CD4-positive, alpha-beta T cell treated with Interleukin-4 for 4 hours (primary cell): ENCODE measurements around the gene C19orf73.
"Not testable (repeated sequence)": the region's sequence is repeated elsewhere in the genome, so short reads cannot be mapped to it uniquely, and the experiment has no call there.

Experiments used
- DNase-seq: peaks from one replicate; pipeline ENCODE4 v3.0.0-alpha.2; 2020

C19orf73 gene

DNA sequence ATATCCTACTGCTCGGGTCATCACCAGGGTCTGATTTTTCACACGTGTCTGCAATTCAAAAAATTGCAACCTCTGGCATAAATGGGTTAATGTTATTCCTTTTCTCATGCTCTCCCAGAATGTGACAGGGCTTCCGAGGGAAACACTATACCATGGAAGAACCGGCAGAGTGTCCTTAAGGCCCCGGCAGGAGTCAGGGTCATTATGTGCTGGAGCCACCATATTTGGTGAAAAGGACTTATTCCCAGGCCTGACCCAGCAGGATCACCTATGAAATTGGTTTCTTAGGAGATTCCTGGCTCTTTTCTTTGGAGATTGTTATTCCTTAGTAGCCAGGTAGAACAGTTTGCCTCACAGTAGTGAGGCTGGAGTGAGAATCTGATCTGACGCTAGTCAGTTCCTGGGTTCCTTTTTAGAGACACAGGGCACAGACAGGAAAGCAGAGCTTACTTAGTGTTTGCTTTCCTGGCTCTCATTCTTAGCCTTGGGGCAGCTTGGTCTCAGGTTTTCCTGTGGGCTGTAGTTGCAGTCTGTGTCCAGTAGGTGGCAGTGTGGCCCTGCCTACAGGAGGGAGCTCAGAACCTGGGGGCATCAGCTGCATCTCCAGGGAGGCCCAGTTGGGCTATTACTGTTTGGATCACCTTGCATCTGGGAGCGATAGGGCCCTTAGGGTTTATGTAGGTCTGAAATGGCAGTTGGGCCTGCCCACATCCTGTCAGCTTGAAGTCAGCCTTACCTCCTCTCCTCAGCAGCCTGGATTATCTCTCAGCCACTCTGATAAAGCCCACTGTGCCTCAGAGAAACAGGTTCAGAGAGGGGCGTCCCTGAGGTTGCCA, 21.3 kb downstream of the C19orf73 start:
- DNase-seq = peak; percentile 74

DNA sequence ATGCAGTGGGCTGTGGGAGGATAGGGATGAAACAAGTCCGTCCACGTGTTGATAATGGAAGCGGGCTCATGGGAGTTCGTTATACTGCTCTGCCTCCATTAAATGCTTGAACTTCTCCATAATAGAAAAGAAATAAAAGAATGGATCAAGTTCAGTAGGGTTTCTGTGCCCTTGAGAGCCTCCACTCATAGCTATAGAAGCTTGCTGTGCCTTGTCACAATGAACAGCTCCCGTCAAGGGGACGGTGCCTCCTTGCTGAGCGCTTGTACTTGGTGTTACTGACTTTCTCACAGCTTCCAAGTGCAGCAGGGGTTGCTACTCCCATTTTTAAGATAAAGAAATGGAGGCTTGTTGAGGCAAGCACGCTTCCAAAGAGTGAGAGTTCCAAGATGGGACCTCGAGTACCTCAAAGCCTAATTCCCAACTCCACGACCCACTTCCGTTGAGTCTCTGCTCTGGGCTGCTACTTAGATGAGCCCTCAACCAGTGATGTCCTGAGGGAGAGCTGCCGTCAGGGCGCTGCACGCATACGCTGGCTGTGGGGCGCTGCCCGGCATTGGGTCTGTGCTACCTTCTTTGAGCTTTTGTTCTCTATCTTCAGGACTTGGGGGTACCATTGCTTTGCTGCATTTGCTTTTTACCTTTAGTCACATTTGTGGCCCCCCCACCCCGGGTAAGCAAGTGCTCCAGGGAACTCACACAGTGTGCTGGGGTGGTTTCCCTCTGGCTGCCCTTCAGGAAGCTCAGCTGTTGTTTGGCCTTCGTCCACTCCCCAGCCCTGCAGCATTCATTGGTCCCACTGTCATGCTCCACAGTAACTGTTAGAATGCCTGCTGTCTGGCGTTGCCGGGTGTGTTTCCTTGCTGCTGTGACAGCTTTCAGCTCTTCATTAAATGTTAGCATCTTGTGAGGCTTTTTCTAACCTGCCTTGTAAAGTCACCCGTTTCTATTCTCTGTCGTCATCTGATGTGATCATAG, 24.1 kb downstream of the C19orf73 start:
- no peak for DNase-seq

DNA sequence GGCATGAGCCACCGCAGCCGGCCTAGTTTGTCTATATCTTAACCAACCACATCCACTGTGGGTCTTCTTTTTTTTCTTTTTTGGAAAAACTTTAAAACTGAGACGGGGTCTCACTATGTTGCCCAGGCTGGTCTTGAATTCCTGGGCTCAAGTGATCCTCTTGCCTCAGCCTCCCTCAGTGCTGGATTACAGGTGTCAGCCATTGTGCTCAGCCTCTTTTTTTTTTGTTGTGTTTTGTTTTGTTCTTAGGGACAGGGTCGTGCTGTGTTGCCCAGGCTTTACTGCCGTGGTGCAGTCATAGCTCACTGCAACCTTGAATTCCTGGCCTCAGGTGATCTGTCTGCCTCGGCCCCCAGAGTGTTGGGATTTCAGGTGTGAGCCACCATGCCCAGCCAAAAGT, 26.3 kb downstream of the C19orf73 start:
- no peak for DNase-seq

DNA sequence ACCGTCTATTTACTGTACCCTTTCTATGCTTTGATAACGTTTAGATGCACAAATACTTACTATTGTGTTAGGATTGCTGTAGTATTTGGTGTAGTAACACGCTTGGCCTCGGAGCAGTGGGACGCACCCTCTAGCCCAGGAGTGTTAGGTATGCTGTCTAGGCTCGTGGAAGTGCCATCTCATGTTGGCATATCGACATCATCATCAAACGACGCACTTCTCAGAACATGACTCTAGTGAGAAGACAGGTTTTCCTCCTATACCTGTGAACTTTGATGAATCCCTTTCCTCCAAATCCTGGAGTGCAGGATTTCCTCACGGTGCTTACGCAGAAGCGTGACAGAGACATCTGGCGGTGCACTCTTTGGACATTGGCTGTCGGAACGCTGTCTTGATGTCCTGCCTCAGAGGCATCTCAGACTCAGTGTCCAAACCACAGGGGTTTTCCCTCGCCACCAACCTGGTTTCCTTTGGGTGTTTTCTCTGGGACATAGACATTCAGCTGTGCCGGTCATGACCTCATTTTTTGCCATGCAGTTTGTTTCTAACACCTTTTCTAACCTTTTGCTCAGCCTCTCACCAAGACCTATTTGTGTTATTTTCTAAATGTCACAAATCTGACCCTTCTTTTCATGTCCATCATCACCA, 27.4 kb downstream of the C19orf73 start:
- DNase-seq = no peak

DNA sequence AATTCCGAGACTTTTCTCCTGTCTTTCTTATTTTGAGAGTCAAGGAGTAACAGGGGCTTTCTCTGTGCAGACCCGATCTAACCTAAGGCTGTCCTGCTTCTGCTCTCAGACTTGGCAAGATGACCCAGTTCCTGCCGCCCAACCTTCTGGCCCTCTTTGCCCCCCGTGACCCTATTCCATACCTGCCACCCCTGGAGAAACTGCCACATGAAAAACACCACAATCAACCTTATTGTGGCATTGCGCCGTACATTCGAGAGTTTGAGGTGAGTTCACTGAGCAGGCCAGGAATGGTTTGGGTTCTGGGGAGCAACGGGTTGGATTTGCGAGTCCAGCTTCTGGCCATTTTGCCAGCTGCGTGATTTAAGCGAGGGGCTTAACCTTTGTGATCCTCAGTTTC, 32.6 kb downstream of the C19orf73 start:
- no peak for DNase-seq

DNA sequence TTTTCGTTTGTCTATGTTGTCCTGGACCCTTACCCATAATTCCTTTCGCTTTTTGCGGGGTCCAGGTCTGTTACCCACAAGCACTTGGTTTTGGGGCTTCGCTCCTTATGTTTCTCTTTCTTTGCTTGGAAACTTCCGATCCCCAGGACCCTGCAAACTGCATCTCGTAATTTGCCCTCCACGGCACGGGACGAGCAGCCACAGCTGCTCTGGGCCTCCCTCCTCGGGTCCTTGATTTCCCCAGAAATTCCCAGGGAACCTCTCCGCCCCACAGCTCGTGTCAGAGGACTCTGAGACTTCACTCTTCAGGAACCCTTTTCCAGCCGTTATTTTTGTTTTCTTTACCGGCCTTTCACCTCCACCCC, 33.1 kb downstream of the C19orf73 start:
- DNase-seq = no peak

DNA sequence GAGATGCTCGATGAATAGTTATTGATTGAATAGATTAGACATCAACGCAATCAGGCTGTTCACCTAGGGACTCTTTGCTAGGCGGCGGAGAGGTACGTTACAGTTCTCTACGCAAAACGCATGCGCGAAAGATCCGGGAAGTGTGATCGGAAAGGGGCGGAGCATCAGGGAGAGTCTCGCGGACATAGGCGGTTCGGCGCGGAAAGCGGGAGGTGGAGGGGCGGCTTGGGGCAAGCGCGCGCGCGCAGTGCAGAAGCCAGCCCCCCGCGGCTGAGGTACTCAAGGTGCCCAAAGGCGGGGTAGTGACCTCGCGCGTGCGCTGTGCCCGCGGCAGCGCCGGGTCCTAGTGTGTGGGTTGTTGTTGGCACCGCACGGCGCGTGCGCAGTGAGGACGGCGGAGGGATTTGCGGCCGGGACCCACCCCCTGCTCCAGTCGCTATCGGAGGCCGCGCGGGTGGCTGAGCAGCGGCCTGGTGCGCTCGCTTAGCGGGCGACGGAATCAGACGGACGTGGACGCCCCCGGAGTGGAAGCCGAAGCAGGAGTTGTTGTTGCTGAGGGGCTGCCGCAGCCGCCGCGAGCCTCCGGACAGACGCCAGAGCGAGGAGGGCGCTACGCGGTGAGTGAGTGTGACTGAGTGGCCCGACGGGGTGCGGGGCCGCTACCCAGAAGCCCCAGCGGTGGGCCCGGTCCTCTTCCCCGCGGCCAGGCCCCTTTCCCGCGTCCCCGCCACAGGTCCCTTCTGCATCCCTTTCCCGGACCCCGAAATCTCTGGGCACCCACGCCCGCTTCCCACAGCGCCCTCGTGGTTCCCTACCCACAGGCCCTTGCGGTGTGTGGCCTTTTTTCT, 33.7 kb downstream of the C19orf73 start, which contains the start of gene SNRNP70:
Gene SNRNP70 (plus strand): TSS at position 432 of the 848 bp plus-strand sequence. CDS start 964 bp downstream, outside the sequence.
- DNase-seq = peak; percentile 100

DNA sequence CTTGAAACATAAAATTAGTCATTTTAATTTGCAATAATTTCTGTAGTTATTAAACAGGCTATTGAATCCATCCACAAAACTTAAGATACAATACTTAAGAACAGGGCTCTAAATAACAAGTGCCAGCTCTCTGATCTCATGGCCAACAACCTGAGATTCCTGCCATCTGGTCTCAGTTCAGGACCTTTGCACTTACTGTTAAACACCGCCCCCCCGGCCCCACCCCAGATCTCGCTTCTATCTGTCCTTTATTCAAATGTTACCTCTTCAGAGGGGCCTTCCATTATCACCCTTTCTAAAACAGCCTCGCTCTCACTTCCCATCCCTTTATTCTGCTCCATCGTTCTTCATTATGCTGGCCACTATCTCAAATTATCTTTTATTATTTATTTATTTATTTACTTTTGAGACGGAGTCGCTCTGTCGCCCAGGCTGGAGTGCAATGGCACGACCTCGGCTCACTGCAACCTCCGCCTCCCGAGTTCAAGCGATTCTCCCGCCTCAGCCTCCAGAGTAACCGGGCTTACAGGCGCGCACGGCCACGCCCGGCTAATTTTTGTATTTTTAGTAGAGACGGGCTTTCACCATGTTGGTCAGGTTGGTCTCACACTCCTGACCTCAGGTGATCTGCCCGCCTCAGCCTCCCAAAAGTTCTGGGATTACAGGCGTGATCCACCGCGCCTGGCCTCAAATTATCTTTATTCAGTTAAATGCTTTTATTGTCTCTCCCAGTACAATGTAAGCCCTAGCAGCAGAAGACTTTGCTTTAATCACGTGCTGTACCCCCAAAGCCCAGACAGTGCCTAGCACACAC, 34.5 kb downstream of the C19orf73 start:
- no peak for DNase-seq

DNA sequence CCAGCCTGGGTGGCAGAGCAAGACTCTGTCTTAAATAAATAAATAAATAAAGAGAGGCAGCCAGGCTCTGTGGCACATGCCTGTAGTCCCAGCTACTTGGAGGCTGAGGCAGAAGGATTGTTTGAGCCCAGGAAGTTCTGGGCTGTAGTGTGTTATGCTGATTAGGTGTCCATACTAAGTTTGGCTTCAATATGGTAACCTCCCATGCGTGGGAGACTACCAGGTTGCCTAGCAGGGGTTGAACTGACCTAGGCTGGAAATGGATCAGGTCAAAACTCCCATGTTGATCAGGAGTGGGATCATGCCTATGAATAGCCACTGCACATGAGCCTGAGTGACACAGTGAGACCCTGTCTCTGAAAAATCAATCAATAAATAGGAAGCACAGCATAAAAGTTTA, 37.7 kb downstream of the C19orf73 start:
- no peak for DNase-seq

DNA sequence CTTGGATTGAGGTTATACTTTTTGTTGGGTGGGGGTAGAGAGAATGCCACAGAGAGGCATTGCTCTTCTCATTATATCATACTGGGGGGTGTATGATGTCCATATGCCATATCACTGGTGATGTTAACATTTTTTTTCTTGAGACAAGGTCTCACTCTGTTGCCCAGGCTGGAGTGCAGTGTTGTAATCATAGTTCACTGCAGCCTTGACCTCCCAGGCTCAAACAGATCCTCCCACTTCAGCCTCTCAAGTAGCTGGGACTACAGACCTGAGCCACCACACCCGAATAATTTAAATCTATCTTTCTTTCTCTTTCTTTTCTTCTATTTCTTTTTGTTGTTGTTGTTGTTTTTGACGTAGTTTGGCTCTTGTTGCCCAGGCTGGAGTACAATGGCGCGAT, 38.6 kb downstream of the C19orf73 start:
- DNase-seq = no peak

DNA sequence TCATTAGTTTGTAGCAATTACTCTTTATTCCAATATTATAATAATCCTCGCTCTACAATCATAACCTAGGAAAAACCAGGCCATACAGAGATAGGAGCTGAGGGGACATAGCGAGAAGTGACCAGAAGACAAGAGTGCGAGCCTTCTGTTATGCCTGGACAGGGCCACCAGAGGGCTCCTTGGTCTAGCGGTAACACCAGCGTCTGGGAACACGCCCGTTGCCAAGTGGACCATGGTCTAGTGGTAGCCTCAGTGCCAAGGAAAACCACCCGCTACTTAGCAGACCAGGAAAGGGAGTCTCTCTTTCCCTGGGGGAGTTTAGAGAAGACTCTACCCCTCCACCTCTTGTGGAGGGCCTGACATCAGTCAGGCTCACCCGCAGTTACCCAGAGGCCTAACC, 44.1 kb downstream of the C19orf73 start:
- not testable (repeated sequence) for DNase-seq

DNA sequence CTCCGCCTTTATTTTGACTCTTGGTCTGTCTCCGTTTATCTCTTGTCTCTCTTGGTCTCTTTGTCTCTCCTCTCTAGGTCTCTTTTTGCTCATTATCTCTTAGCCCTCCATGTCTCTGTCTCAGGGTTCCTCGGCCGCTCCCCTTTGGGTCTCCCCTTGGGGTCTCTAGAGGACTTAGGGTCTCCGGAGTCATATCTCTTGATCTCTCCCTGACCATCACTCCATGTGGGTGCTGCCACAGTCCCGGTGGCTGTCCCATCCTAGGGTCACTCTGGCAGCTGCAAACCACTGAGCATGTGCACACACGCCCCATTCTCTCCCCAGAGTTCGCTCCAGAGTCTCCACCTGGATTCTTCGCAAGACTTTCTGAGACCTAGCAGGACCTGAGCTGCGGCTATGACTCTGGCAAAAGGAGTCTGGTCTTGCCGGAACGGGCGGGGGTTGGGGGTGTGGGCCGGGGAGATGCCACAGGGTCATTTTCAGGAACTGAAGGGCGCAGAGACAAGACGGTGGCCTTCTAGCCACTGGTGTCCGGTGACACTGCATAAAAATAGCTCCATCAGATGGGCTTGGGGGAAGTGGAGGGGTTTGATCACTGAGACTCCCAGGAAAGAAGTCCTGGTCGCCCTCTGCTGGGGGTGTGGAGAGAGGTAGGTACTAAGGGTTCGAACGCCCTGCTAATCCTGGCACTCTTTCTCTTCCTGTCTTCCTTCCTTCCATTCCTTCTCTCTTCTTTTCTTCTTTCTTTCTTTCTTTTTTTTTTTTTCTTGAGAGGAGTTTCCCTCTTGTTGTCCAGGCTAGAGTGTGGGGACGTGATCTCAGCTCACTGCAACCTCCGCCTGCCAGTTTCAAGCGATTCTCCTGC, 45.2 kb downstream of the C19orf73 start:
- DNase-seq = no peak

DNA sequence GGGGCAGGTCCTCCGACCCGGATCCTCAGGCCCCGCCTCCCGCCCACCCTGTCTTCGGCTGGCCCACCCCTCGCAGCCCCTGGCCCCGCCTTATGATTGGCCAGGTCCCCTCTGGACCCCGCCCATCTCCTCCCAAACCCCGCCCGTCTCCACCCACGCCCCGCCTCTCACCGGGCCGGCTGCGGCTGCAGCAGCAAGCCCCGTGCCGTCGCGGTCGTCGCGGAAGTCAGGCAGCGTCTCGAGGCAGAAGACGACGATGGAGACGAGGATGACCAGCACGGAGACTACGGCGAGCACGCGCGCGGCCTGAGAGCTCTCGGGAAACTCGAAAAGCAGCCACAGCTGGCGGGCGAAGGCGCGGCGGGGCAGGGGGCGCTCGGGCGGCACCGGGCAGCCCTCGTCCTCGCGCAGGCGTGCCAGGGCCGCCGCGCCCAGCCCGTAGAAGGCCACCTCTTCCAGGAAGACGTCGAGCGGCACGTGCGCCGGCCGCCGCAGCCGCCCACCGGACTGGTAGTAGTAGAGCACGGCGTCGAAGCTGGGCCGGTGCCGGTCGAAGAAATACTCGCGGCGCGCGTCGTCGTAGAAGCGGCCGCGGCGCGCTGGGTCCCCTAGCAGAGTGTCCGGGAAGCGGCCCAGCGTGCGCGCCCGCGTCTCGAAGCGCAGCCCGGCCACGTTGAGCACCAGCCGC, 46.9 kb downstream of the C19orf73 start:
- no peak for DNase-seq

DNA sequence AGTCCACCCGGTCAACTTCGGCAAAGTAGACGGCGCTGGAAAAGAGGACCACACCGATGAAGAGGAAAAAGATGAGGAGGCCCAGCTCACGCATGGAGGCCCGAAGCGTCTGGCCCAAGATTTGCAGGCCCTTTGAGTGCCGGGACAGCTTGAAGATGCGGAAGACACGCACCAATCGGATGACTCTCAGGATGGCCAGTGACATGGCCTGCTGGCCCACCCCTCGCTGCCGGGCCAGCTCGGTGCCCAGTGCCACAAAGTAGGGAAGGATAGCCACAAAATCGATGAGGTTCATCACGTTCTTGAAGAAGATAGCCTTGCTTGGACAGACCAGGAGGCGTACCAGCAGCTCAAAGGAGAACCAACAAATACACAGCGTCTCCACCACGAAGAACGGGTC, 48.5 kb downstream of the C19orf73 start:
- no peak for DNase-seq

DNA sequence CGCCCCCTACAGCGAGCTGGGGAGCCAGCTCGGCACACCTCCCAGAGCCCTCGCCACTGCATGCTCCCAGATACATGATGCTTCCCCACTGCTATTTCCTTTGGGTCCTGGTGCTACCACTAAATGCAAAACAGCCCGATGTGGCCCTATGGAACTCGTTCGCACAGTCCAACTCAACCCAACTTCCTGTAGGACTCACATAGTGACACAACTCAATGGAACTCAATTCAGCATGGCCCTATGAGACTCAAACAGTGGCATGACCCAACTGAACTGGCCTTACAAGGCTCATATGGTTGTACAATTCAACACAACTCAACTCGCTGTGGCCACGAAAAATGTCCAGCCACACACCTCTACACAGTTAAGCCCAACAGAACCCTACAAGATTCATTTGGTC, 49.9 kb downstream of the C19orf73 start:
- no peak for DNase-seq
